ENCODE measurements around the gene CLDN18.

- TF ChIP-seq, protein P1, sequence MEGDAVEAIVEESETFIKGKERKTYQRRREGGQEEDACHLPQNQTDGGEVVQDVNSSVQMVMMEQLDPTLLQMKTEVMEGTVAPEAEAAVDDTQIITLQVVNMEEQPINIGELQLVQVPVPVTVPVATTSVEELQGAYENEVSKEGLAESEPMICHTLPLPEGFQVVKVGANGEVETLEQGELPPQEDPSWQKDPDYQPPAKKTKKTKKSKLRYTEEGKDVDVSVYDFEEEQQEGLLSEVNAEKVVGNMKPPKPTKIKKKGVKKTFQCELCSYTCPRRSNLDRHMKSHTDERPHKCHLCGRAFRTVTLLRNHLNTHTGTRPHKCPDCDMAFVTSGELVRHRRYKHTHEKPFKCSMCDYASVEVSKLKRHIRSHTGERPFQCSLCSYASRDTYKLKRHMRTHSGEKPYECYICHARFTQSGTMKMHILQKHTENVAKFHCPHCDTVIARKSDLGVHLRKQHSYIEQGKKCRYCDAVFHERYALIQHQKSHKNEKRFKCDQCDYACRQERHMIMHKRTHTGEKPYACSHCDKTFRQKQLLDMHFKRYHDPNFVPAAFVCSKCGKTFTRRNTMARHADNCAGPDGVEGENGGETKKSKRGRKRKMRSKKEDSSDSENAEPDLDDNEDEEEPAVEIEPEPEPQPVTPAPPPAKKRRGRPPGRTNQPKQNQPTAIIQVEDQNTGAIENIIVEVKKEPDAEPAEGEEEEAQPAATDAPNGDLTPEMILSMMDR (conservative IDR thresholded peaks at IDR 0.05 in 1 of 2, IDR thresholded peaks at IDR 0.05 in 1 of 2; ENCODE audit: extremely low read depth in 1 of 2, insufficient read depth in 1 of 2, low read depth in 1 of 2, low read length in 2 of 2) = no peak
- TF ChIP-seq EZH2 (IDR thresholded peaks at IDR 0.05; ENCODE audit: borderline replicate concordance, low read length) = no peak
Observed at GRCh38 chr3:137998121-137999042, 11.6 kb upstream of the CLDN18 start.
